Femur (tissue), 1 donor: ENCODE results near the gene MLLT6.
"Not testable (repeated sequence)": the region's sequence is repeated elsewhere in the genome, so short reads cannot be mapped to it uniquely, and the experiment has no call there.

ENCODE experiments used
- DNase-seq: peaks from one replicate; pipeline ENCODE4 v3.0.0-alpha.2; 2017

The MLLT6 gene

DNA sequence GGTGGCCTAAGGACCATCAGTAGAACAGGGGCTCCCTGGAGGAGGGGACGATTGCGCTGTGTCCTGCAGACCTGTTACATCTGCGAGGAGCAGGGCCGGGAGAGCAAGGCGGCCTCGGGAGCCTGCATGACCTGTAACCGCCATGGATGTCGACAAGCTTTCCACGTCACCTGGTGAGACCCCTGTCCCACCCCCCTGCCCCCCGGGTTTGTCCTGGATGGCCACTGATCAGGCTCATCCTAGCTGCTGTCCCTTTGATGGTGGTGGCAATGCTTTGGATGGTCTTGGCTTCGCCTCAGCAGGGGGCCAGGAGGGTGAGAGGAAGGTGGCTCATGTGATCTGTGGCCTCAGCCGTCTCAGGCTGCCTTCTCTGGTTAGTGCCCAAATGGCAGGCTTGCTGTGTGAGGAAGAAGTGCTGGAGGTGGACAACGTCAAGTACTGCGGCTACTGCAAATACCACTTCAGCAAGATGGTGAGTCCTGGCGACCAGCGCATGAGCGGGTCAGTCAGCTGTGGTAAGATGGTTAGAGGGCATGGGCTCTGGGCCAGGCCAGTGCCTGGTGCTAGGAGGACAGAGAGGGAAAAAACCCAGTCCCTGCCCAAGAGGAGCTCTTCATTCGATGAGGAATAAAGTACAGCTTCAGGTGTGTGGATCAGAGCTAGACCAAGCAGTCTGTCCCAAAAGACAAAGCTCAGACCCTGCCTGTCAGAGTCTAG is 4.2 kb downstream of the MLLT6 start:
- no peak for DNase-seq

GRCh38 chr17:38709864-38710603 is 5.0 kb downstream of the MLLT6 start:
- DNase-seq, result peak; percentile 67

DNA sequence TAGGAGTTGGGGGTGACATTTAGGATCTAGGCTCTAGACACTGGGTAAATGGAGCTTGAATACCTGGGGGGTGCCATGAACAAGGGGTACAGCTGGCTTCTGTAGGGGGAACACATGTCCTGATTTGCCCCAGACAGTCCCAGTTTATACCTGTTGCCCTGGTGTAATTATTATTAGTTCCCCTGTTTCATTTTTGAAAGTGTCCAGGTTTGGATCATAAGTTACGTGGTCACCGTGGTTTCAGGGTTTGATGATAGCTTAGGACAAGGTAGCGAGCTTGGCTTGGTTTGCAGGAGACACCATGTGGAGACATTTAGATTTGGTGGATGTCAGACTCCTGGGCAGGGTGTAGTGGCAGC is 5.5 kb downstream of the MLLT6 start:
- DNase-seq, result no peak

- no peak for DNase-seq
These were observed 5.9 kb downstream of the MLLT6 start for GRCh38 chr17:38710985-38711384.

DNA sequence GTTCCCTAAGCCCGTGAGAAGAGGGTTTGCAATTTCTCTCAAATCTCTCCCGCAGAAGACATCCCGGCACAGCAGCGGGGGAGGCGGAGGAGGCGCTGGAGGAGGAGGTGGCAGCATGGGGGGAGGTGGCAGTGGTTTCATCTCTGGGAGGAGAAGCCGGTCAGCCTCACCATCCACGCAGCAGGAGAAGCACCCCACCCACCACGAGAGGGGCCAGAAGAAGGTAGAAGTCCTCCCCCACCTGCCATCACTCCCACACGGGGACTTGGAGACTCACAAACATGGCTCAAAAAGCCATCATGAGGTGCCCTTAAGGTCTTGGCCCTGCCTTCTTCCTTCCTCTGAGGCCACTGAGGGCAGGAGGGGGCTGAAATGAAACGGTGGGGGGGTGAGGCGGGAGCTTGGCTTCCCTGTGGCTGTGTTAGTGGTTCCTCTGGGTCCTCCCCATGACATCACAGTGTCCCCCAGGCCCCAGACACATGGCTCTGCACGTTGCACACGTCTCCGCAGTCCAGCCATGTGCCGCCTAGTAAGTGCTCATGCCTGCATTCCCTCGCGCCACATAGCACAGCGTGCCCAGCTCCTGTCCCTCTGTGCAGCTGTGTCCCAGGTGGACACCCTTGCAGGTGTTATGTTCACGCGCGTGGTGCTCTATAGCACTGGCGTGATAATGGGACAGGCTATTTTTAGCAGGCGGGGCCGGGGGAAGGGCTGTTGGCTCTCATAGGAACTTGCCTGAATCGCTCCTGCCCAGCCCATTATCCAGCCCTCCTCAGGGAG is 6.9 kb downstream of the MLLT6 start:
- DNase-seq, result peak; percentile 23

DNA sequence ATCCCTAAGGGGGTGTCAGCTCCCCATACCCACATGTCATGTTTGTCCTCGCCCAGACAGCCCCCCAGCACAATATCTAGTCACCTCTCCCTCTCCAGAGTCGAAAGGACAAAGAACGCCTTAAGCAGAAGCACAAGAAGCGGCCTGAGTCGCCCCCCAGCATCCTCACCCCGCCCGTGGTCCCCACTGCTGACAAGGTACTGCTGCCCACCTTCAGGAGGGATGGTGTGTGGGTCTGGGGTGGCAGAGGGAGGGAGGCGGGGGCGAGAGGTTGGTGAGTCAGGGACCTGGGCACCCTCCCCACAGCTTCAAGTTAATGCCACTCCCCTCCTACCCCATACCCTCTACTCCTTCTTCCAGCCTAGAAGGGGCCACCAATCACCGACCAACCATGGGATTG is 7.5 kb downstream of the MLLT6 start:
- no peak for DNase-seq

DNA sequence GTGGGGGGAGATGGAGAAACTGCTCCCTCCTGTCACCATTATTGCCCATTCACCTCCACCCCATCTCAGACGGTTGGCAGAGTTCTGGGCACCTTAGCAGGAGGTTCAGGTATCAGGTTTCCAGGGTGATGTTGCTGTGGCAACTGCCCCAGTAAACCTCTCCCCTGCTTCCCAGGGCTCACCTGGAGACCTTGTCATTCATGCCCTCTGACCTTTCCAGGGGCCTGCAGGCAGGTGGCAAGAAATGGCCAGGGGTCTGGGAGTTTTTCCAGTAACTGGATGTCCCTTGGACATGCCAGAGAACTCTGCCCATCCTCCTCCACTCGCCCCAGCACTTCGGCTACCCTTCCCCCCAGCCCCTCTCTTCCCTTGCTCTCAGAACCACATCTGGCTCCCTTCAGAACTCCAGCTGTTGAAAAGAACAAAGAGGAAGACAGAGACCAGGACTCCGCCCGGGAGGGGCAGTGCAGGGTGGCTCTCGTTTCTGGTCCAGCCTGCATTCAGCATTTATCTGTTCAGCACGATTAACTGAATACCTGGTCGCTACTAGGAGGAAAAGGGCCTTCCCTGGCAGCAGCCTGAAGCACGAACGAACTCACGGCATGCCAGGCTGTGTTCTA is 8.5 kb downstream of the MLLT6 start:
- DNase-seq, result no peak

- DNase-seq, result no peak
These were observed 10.3 kb downstream of the MLLT6 start for GRCh38 chr17:38715216-38715943.

DNA sequence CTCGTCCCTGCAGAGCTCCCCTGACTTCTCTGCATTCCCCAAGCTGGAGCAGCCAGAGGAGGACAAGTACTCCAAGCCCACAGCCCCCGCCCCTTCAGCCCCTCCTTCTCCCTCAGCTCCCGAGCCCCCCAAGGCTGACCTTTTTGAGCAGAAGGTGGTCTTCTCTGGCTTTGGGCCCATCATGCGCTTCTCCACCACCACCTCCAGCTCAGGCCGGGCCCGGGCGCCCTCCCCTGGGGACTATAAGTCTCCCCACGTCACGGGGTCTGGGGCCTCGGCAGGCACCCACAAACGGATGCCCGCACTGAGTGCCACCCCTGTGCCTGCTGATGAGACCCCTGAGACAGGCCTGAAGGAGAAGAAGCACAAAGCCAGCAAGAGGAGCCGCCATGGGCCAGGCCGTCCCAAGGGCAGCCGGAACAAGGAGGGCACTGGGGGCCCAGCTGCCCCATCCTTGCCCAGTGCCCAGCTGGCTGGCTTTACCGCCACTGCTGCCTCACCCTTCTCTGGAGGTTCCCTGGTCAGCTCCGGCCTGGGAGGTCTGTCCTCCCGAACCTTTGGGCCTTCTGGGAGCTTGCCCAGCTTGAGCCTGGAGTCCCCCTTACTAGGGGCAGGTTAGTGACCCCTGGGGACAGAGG is 11.4 kb downstream of the MLLT6 start:
- no peak for DNase-seq

GRCh38 chr17:38717139-38717745 is 12.2 kb downstream of the MLLT6 start:
- DNase-seq, result no peak

- no peak for DNase-seq
These were observed 14.3 kb downstream of the MLLT6 start for GRCh38 chr17:38719289-38719942.

DNA sequence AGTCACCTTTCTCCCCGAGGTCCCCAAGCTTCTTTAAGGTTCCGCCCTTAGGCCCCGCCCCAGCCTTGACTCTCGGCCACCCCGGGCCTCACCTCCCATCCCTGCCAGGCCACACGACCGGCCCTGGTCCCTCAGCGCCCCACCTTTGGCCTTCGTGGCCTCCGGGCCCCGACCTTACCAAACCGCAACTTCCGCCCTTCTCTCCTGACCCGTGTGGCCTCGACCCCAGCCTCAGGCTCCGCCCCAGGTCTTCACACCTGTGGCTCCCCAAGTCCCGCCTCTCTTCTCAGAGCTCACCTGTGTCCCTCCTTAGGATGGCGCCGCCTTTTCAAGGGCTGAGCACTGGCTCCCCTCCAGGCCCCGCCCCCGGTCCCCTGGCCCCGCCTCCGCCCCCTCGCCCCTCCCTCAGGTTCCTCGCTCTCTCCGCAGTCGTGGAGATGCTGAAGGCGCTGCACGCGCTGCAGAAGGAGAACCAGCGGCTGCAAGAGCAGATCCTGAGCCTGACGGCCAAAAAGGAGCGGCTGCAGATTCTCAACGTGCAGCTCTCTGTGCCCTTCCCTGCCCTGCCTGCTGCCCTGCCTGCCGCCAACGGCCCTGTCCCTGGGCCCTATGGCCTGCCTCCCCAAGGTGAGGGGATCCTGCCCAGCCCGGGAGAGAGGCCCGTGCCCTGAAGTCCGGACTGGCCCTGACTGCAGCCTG is 15.0 kb downstream of the MLLT6 start:
- DNase-seq, result no peak

DNA sequence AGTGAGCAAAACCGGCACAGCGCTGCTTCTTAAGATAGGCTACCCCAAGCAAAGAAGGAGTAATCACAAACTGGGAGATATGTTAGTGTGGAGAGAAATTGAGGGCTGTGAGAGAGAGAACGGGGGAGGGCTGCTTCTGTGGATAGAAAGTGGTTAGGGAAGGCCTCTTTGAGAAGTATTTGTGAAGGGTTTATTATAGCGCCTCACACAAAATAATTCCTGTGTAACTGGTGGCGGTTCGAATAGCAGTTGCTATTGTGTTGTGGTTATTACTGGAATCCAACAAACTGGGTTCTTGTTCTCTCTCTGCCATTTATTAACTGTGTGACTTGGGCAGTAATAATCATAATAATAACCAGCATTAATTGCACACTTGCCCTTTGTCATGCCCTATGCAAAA is 15.9 kb downstream of the MLLT6 start:
- DNase-seq, result no peak

DNA sequence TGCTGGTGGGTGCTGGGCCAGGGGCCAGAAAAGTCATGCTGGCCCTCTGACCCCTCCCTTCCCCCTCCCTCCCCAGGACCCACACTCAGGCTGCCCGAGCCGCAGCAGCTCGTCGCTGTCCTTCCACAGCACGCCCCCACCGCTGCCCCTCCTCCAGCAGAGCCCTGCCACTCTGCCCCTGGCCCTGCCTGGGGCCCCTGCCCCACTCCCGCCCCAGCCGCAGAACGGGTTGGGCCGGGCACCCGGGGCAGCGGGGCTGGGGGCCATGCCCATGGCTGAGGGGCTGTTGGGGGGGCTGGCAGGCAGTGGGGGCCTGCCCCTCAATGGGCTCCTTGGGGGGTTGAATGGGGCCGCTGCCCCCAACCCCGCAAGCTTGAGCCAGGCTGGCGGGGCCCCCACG is 16.7 kb downstream of the MLLT6 start:
- DNase-seq, result no peak

DNA sequence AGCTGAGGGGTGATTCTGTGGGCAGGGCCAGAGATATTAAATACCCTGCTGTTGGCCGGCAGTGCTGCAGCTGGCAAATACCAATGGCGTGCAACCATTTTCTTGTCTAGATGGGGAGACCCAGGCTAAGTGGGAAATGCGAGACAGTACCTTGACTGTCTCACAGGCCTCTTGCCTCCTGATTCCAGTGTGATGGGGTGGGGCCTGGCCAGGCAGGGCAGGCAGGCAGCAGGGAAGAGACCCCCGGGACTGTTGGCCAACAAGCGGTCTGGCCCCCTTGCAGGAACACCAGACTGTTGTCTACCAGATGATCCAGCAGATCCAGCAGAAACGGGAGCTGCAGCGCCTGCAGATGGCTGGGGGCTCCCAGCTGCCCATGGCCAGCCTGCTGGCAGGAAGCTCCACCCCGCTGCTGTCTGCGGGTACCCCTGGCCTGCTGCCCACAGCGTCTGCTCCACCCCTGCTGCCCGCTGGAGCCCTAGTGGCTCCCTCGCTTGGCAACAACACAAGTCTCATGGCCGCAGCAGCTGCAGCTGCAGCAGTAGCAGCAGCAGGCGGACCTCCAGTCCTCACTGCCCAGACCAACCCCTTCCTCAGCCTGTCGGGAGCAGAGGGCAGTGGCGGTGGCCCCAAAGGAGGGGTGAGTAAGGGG is 19.4 kb downstream of the MLLT6 start:
- peak; percentile 89 for DNase-seq

DNA sequence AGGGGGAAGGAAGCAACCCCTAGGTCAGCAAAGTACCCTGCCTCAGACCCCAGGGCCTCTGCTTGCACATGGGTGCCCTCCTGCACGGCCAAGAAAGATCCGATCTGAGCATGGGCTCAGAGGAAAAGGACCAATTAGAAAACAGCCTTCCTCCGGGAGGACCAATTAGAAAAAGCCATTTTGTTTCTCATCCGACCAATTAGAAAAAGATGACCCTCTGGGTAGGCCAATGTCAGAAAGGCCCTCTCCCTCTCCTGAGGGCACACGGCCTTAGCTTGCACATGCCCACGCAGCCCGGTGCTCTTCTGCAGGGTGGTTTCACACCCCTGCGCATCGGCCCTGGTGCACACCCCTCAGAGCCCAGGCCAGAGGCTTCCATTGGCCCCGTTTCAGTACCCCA is 20.0 kb downstream of the MLLT6 start:
- no peak for DNase-seq

DNA sequence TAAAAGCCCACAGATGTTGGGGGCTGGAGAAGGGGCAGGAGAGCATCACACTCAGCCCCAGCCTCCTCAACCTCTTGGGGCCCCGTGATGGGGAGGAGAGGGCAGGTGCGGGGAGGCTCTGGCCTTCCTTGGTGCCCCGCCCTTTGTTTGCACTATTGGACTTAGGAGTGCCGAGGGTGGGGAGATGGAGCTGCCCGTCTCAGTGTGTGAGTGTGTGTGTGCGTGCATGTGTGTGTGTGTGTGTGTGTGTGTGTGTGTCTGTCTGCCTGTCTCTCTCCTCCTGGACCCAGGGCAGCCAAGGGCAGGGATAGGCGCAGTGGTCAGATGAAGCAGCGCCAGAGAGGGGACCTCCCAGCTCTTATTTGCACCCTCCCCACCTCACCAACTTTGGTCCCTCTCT is 21.1 kb downstream of the MLLT6 start:
- DNase-seq, result not testable (repeated sequence)

DNA sequence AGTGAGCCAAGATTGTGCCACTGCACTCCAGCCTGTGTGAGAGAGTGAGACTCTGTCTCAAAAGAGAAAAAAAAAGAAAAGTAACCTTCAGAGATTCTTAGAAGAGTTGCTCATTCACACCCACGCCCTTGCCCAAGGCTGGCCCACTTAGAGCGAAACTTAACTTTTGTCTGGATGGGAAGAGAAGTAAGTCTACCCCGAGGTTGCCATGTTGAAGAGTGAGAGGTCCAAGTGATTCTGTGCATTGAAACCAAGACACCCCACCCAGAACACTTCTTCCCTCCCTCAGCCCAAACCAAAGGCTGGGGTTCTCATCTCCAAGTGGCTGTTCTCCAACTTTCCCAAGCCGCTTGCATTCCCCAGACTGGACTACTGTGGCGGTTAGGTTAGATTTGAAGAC is 22.7 kb downstream of the MLLT6 start:
- DNase-seq, result no peak

DNA sequence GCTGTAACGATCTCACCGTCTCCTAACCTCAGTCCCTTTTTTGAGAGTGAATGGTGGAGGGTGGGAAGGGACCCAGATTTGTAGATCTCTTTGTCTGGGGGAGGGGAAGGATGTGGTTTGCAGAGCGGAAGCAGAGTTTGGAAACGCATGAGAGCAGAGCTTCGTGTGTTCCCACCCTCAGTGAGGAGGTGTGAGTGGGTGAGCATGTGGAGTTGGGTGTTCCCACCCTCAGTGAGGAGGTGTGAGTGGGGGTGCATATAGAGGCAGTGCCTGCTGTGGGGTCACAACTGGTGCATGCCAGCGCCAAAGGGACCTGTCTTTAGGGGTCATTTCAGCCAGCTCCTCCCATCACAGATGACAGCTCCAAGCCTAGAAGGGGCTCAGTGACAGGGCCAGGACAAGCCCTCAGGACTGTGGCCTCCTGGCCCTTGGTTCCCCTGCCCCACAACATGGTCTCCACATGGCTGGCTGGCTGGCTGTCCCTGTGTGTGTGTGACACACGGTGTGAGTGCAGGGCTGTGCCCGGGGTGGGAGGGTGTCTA is 23.3 kb downstream of the MLLT6 start:
- peak; percentile 42 for DNase-seq
